ENCODE data around the gene TRA2A. TPM values are rescaled to one million over a fixed set of nuclear protein-coding genes. Genes with fewer than 3 reads are reported as not detected.

Gene TRA2A
- total RNA-seq: 10 to 100 TPM; 25.1 to 35.6 TPM

DNA sequence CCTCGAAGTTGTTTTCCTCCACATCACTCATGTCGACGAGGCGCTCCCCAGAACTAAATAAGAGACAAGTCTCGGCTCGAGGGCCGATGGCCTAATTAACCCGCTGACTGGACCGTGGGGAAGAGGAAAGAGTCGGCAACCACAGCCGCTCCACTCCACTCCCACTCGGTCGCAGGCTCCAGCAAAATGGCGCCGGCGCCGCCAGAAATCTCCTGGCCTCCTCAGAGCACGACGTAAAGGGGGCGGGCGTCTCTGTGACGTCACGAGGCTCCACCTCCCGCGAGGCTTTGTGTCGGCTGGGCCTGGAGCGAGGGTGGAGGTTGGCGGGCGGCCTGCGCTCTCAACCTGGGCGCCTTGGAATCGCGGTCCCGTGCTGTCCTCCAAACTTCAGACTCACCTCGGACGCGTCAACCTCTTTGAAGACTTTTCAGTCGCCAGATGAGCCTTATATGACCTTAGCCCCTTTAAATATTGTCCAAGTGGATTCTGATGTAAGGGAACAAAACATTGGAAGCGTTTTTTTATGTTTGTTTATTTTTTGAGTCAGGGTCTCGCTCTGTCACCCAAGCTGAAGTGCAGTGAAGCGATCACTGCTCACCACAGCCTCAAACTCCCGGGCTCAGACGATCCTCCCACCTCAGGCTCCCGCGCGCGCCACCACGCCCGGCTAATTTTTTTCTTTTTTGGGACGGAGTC lies at the start of gene TRA2A:
TSS of gene TRA2A (minus strand) at position 188 of the 696 bp plus-strand sequence. CDS start at position 31, 157 bp downstream.

GRCh38 chr7:23470330-23471105 lies 61.3 kb downstream of the TRA2A start, which contains the start of gene IGF2BP3:
Gene IGF2BP3 (minus strand): TSS chr7:23470491. CDS start chr7:23470110, 381 bp downstream.

Small RNAs within 50 kb of the gene (small RNA-seq; reads per million reads assigned to genes)
- 0 reads per million in 2 donors for gene AC079780.1
- gene RF00019: 0 reads per million in 2 donors

Other genes starting within 250 kb of the TRA2A start
- gene MALSU1, start 232.6 kb downstream of the TRA2A start, total RNA-seq: 10 to 100 TPM; 50.6 to 84.3 TPM
- gene IGF2BP3, start 61.5 kb downstream of the TRA2A start, total RNA-seq: 10 to 100 TPM; 42.3 to 86.3 TPM
- 10 to 100 TPM; 10.3 to 13.8 TPM for gene CCDC126, start 65.4 kb upstream of the TRA2A start, total RNA-seq
- 1 to 10 TPM; 3.4 to 5.0 TPM for gene FAM221A, start 148.2 kb upstream of the TRA2A start, total RNA-seq
- gene STK31, start 178.2 kb upstream of the TRA2A start, total RNA-seq: under 1 TPM in 1 of 2 donors, not detected in 1; under 0.01 TPM

Measured in melanocyte of skin (primary cell).